CD4-positive, alpha-beta T cell treated with Interferon gamma for 1 hour (primary cell): ENCODE results near the gene ZC3H10.
A peak's percentile ranks its signal among the peaks of the same experiment; 100 is the strongest.
"Not testable (repeated sequence)": the region's sequence is repeated elsewhere in the genome, so short reads cannot be mapped to it uniquely, and the experiment has no call there.

Experiments used
- DNase-seq: peaks from one replicate; pipeline ENCODE4 v3.0.0-alpha.2; 2020

ZC3H10 gene

GRCh38 chr12:56156464-56157200, 38.6 kb downstream of the ZC3H10 start:
- DNase-seq, result not testable (repeated sequence)

- peak; percentile 64 for DNase-seq
These were observed 39.3 kb downstream of the ZC3H10 start for GRCh38 chr12:56157201-56158028.

- DNase-seq, result peak; percentile 94
These were observed 40.2 kb downstream of the ZC3H10 start, which contains the start of gene MYL6 for GRCh38 chr12:56158029-56158925. Gene MYL6 (plus strand): TSS chr12:56158359. CDS start chr12:56158402, 43 bp downstream.

GRCh38 chr12:56158926-56159461, 40.9 kb downstream of the ZC3H10 start:
- peak; percentile 18 for DNase-seq

GRCh38 chr12:56159482-56160192, 41.6 kb downstream of the ZC3H10 start:
- no peak for DNase-seq

GRCh38 chr12:56160193-56160763, 42.2 kb downstream of the ZC3H10 start:
- DNase-seq, result peak; percentile 55

- no peak for DNase-seq
These were observed 43.0 kb downstream of the ZC3H10 start for GRCh38 chr12:56160894-56161689.

- no peak for DNase-seq
These were observed 43.8 kb downstream of the ZC3H10 start for GRCh38 chr12:56161690-56162351.

- DNase-seq, result no peak
These were observed 44.6 kb downstream of the ZC3H10 start for GRCh38 chr12:56162468-56163290.

GRCh38 chr12:56163533-56164344, 45.7 kb downstream of the ZC3H10 start:
- DNase-seq, result no peak

GRCh38 chr12:56164345-56164729, 46.3 kb downstream of the ZC3H10 start:
- no peak for DNase-seq

GRCh38 chr12:56165369-56165768, 47.3 kb downstream of the ZC3H10 start:
- DNase-seq, result no peak

GRCh38 chr12:56169229-56169759, 51.2 kb downstream of the ZC3H10 start:
- no peak for DNase-seq

- no peak for DNase-seq
These were observed 54.8 kb downstream of the ZC3H10 start for GRCh38 chr12:56172839-56173238.
